ENCODE data around the gene STN1.

STN1 gene

GRCh38 chr10:103852189-103852711 lies 65.7 kb downstream of the STN1 start:
- TF ChIP-seq CTCF (IDR thresholded peaks at IDR 0.05; ENCODE audit: low read depth, low read length) = no peak
- no peak overlapping the region for H3K4me3 ChIP-seq (ENCODE audit: low read depth, low read length)

- H3K4me3 ChIP-seq (ENCODE audit: low read depth, low read length) = no peak overlapping the region
- no peak for TF ChIP-seq CTCF (IDR thresholded peaks at IDR 0.05; ENCODE audit: low read depth, low read length)
Observed at GRCh38 chr10:103851261-103851660, 66.7 kb downstream of the STN1 start.

GRCh38 chr10:103850572-103850895 lies 67.5 kb downstream of the STN1 start:
- no peak for TF ChIP-seq CTCF (IDR thresholded peaks at IDR 0.05; ENCODE audit: low read depth, low read length)

GRCh38 chr10:103849880-103850571 lies 68.0 kb downstream of the STN1 start:
- TF ChIP-seq CTCF (IDR thresholded peaks at IDR 0.05; ENCODE audit: low read depth, low read length) = no peak
- H3K4me3 ChIP-seq (ENCODE audit: low read depth, low read length) = peak overlapping the region; percentile 46

More at GRCh38 chr10:103850572-103850895, 67.5 kb downstream of the STN1 start:
- peak overlapping the region; percentile 46 for H3K4me3 ChIP-seq (ENCODE audit: low read depth, low read length)

GRCh38 chr10:103849212-103849877 lies 68.6 kb downstream of the STN1 start:
- peak overlapping the region; percentile 46 for H3K4me3 ChIP-seq (ENCODE audit: low read depth, low read length)

GRCh38 chr10:103847909-103848468 lies 70.0 kb downstream of the STN1 start:
- TF ChIP-seq CTCF (IDR thresholded peaks at IDR 0.05; ENCODE audit: low read depth, low read length) = 0 out of 2 replicates have a peak, but pooled peaks have one; percentile 12
- no peak overlapping the region for H3K4me3 ChIP-seq (ENCODE audit: low read depth, low read length)

More at GRCh38 chr10:103849212-103849877, 68.6 kb downstream of the STN1 start:
- TF ChIP-seq CTCF (IDR thresholded peaks at IDR 0.05; ENCODE audit: low read depth, low read length) = no peak

- no peak for TF ChIP-seq CTCF (IDR thresholded peaks at IDR 0.05; ENCODE audit: low read depth, low read length)
- no peak overlapping the region for H3K4me3 ChIP-seq (ENCODE audit: low read depth, low read length)
Observed at GRCh38 chr10:103847346-103847745, 70.6 kb downstream of the STN1 start.
